ENCODE measurements around the gene SUCLG2. TPM values are rescaled to one million over a fixed set of nuclear protein-coding genes. Genes with fewer than 3 reads are reported as not detected.

SUCLG2 gene
- total and polyA plus RNA-seq, 10 of the 15 experiments (the other 5 are each of a cell fraction or from before 2014, with no cell fraction given), result 17.8 to 50.9 (median 37.2) TPM

- Histone ChIP-seq H3K4me2 (ENCODE audit: control insufficient read depth, insufficient read depth) (no peak overlapping the region), H3K9me3 (replicated peaks; ENCODE audit: control insufficient read depth, insufficient read depth, low read length) (no peaks in the 10 kb centered on the region), H4K20me1 (ENCODE audit: control insufficient read depth, insufficient read depth) (no peaks in the 10 kb centered on the region), H3K9ac (ENCODE audit: control insufficient read depth, insufficient read depth, low read length) (no peak overlapping the region), H3K27me3 (replicated peaks in 1 of 2; ENCODE audit: control insufficient read depth in 2 of 2, insufficient read depth in 2 of 2, low read length in 1 of 2) (no peaks in the 10 kb centered on the region), H3K36me3 (ENCODE audit: control insufficient read depth in 2 of 2, insufficient read depth in 2 of 2, low read length in 1 of 2) (no peaks in the 10 kb centered on the region), H3K27ac (ENCODE audit: control insufficient read depth, insufficient read depth) (no peak overlapping the region), H2AFZ (ENCODE audit: control insufficient read depth, low read depth, low read length) (no peak overlapping the region), H3K79me2 (ENCODE audit: control insufficient read depth, insufficient read depth, low read length) (peaks cover 39% of the 10 kb centered on the region), H3K4me1 (ENCODE audit: control insufficient read depth, insufficient read depth, low read length) (peaks cover 25% of the 10 kb centered on the region), H3K4me3 (no peak overlapping the region)
- WGBS (ENCODE audit: insufficient coverage, insufficient replicate concordance, low lambda C conversion rate, missing lambda C conversion rate), result 93% methylated on average over 5 of the region's 5 CpGs
- BruUV-seq (replicated peaks), result no TSS peak
- intact Hi-C loops (cut with micrococcal nuclease; ENCODE audit: unreplicated experiment), result no loop called here
- no peak for TF ChIP-seq KAT2A (conservative IDR thresholded peaks at IDR 0.05; ENCODE audit: control insufficient read depth, low read depth, low read length)
- TF ChIP-seq EED (IDR thresholded peaks at IDR 0.05; ENCODE audit: low read depth), result no peak
- TF ChIP-seq PML (IDR thresholded peaks at IDR 0.05; ENCODE audit: low read length), result no peak
- TF ChIP-seq SMARCA5 (IDR thresholded peaks at IDR 0.05), result no peak
- no peak for TF ChIP-seq POLR2AphosphoS2 (IDR thresholded peaks at IDR 0.05; ENCODE audit: low read depth, low read length)
- TF ChIP-seq RUNX3 (IDR thresholded peaks at IDR 0.05; ENCODE audit: low read length), result no peak
- TF ChIP-seq, protein P1, sequence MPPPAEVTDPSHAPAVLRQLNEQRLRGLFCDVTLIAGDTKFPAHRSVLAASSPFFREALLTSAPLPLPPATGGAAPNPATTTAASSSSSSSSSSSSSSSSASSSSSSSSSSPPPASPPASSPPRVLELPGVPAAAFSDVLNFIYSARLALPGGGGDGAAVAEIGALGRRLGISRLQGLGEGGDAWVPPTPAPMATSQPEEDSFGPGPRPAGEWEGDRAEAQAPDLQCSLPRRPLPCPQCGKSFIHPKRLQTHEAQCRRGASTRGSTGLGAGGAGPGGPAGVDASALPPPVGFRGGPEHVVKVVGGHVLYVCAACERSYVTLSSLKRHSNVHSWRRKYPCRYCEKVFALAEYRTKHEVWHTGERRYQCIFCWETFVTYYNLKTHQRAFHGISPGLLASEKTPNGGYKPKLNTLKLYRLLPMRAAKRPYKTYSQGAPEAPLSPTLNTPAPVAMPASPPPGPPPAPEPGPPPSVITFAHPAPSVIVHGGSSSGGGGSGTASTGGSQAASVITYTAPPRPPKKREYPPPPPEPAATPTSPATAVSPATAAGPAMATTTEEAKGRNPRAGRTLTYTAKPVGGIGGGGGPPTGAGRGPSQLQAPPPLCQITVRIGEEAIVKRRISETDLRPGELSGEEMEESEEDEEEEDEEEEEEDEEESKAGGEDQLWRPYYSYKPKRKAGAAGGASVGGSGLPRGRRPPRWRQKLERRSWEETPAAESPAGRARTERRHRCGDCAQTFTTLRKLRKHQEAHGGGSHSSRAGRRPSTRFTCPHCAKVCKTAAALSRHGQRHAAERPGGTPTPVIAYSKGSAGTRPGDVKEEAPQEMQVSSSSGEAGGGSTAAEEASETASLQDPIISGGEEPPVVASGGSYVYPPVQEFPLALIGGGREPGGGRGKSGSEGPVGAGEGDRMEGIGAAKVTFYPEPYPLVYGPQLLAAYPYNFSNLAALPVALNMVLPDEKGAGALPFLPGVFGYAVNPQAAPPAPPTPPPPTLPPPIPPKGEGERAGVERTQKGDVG (CRISPR knock-in tag; IDR thresholded peaks at IDR 0.05), result no peak
- TF ChIP-seq, protein P2, sequence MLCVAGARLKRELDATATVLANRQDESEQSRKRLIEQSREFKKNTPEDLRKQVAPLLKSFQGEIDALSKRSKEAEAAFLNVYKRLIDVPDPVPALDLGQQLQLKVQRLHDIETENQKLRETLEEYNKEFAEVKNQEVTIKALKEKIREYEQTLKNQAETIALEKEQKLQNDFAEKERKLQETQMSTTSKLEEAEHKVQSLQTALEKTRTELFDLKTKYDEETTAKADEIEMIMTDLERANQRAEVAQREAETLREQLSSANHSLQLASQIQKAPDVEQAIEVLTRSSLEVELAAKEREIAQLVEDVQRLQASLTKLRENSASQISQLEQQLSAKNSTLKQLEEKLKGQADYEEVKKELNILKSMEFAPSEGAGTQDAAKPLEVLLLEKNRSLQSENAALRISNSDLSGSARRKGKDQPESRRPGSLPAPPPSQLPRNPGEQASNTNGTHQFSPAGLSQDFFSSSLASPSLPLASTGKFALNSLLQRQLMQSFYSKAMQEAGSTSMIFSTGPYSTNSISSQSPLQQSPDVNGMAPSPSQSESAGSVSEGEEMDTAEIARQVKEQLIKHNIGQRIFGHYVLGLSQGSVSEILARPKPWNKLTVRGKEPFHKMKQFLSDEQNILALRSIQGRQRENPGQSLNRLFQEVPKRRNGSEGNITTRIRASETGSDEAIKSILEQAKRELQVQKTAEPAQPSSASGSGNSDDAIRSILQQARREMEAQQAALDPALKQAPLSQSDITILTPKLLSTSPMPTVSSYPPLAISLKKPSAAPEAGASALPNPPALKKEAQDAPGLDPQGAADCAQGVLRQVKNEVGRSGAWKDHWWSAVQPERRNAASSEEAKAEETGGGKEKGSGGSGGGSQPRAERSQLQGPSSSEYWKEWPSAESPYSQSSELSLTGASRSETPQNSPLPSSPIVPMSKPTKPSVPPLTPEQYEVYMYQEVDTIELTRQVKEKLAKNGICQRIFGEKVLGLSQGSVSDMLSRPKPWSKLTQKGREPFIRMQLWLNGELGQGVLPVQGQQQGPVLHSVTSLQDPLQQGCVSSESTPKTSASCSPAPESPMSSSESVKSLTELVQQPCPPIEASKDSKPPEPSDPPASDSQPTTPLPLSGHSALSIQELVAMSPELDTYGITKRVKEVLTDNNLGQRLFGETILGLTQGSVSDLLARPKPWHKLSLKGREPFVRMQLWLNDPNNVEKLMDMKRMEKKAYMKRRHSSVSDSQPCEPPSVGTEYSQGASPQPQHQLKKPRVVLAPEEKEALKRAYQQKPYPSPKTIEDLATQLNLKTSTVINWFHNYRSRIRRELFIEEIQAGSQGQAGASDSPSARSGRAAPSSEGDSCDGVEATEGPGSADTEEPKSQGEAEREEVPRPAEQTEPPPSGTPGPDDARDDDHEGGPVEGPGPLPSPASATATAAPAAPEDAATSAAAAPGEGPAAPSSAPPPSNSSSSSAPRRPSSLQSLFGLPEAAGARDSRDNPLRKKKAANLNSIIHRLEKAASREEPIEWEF (IDR thresholded peaks at IDR 0.05; ENCODE audit: insufficient replicate concordance, low read depth, low read length), result no peak
- no peak for TF ChIP-seq MTA3 (IDR thresholded peaks at IDR 0.05; ENCODE audit: borderline replicate concordance, low read length)
- TF ChIP-seq SREBF1 (IDR thresholded peaks at IDR 0.05; ENCODE audit: low read length), result no peak
- no peak for TF ChIP-seq CHD2 (IDR thresholded peaks at IDR 0.05; ENCODE audit: borderline replicate concordance, low read depth, low read length)
- TF ChIP-seq CEBPZ (IDR thresholded peaks at IDR 0.05; ENCODE audit: low read depth, low read length), result no peak
- no peak for TF ChIP-seq ASH2L (IDR thresholded peaks at IDR 0.05; ENCODE audit: borderline replicate concordance, low read depth)
- no peak for FAIRE-seq
- in situ Hi-C loops (cut with MboI), result no loop called here
- CTCF ChIA-PET, result interaction anchor here (0.7 kb wide), 1 partner anchor 10 kb away, joined by 3 read pairs; no protein-coding TSS in a partner anchor
- DNase-seq (ENCODE audit: low read depth, low spot score), result no peak
- no peak for ATAC-seq
- RAD21 ChIA-PET (ENCODE audit: unreplicated experiment), result no interaction called here
- POLR2A ChIA-PET, result interaction anchor here (2.1 kb wide), 1 partner anchor 8 kb away, joined by 4 read pairs; no protein-coding TSS in a partner anchor
- SMC1A ChIA-PET (ENCODE audit: uncharacterized antibody, unreplicated experiment), result interaction anchor here (1.3 to 2.1 kb wide), 2 partner anchors 9 to 12 kb away, joined by 6 to 10 read pairs; no protein-coding TSS in a partner anchor
These were observed 7.0 kb downstream of the SUCLG2 start for GRCh38 chr3:67647390-67647878.
